Activated CD4-positive, alpha-beta T cell treated with anti-CD3 and anti-CD28 coated beads for 4 hours (primary cell): Measurements from ENCODE around the gene ARMC9.
"Not testable (repeated sequence)": the region's sequence is repeated elsewhere in the genome, so short reads cannot be mapped to it uniquely, and the experiment has no call there.

Experiments
- DNase-seq, 2 donors: peaks; one replicate each; pipeline ENCODE4 v3.0.0-alpha.2; 2020

Gene ARMC9

DNA sequence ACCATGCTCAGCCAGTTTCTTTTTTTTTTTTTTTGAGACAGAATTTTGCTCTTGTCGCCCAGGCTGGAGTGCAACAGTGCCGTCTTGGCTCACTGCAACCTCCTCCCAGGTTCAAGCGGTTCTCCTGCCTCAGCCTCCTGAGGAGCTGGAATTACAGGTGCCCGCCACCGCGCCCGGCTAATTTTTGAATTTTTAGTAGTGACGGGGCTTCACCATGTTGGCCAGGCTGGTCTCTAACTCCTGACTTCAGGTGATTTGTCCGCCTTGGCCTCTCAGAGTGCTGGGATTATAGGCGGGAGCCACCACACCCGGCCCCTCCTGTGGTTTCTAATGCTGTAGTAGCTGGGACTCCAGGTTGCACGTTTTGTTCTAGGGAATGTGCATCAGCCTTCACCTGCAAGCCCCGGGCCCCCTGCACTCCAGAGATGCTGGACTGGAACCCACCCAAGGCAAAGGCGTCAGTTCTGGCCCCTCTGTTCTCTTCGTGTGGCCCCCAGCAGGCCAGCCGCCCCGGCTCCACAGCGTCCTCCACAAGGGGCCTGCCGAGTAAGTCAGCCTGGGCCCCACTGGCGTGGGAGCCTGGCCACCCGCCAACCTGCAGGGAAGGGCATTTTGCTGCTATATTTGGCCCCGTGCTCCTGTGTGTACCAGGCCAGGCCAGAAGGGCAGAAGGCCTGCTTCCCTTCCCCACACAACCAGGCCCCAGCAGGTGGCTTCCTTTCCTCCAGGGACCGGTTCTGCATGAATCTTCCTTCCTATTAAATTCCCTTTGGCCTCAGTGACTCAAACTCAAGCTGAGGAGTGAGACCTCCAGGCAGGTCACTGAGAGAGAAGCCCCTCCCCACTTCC lies 171.4 kb downstream of the ARMC9 start:
- no peak for DNase-seq

DNA sequence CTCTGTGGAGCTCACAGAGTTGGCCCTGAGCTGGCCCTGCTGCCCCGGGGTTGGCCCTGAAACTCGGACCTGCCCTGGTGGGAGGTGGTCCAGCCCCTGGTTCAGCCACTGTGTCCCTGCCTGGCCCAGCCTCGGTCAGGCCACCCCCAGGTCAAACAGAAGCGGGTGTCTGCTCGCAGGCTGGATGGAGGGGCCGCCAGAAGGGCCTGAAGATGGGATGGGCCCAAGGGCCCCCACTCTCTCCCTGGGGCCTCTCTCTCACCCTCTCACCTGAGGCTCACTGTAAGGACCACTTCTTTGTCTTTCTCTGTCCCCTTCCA lies 172.0 kb downstream of the ARMC9 start:
- no peak for DNase-seq

DNA sequence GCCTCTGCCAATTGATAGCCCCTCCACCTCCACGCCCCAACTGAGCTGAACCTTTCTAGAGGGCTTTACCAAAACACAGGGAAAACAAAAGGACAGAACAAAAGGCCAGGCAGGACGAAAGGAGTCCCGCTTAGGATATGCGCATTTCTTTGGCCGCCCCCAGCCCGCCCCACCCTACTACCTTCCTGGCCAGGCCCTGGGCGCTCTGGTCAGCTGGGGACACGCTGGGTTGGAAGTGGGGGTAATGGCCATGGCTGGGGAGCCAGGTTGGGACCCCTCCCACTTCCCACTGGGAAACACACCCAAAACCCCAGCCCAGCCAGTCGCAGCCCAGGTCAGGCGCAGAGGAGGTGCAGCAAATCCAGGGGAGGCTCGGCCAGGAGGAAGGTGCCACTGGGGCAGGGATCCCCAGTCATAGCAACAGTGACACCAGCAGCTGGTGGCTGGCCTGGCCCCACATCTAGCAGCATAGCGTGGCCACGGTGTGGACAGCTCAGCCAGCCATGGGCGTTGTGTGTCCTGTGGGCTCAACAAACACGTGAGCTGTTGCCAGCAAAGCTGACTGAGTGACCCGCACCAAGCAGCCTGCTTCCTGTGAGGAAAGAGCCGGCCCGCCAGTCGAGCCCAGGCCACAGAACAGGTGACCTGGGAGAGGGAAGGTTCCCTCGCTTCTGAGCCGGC lies 172.5 kb downstream of the ARMC9 start:
- no peak for DNase-seq

DNA sequence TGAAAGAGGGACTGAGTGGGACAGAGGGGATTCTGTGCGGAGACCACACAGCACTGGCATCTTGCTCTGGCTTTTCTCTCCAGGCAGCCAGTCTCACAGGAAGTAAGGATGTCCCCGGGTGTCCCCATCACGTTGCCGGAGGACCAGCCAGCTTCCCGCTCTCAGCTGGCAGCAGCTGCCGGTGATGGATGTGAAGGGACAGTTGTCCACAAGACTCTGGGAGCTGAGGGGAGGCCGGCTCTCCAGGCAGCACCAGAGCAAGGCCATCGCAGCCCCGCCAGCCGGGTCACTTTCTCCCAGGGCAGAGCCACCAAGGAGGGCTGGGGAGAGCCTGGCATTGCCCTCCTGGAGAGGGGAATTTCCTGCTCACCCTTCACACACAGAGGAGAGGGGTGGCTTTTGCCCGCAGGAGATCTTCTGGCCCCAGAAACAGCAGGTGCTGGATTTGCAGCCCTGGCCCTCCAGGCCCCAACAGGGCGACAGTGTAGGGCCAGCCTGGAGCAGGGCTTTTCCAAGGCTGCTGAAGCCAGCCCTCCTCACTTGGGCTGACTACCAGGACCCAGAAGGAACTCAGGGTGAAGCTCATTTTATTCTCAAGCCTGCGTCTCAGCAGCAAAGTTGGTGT lies 173.1 kb downstream of the ARMC9 start:
- DNase-seq, result no peak

DNA sequence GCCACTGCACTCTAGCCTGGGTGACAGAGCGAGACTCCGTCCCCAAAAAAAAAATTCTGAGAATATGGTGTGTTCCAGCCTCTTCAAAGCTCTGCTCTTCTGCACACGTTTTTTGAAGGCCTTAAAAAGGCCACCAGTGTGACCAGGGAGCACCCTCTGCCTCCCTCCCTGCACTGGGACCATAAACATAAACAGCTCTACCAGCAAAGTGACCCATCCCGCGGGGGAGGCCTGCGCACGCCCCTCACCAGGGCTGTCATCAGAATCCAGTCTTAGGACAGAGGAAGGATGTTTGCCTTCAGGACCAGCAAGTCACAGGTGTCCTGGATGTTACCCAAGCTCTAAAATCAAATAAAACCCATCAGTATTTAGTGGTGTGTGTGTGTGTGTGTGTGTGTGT lies 173.9 kb downstream of the ARMC9 start:
- no peak for DNase-seq

DNA sequence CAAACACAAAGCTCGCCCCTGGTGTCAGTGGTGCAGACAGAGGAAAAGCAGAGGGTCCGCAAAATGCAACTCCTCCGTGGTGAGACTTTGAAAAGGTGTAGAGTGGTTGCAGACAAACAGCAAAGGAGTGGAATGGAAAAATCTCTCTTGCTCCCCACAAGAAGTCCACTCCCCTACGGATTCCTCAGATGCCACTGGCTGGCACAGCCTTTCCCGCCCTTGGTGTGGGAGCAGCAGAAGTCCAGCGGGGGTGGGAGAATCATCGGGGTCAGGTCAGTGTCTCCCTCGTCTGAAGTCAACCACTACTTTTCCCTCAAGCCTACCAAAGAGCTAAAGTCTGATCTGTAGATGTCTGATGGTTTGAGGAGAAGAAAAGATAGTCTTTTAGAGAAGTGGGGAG lies 174.8 kb downstream of the ARMC9 start:
- DNase-seq, result no peak

DNA sequence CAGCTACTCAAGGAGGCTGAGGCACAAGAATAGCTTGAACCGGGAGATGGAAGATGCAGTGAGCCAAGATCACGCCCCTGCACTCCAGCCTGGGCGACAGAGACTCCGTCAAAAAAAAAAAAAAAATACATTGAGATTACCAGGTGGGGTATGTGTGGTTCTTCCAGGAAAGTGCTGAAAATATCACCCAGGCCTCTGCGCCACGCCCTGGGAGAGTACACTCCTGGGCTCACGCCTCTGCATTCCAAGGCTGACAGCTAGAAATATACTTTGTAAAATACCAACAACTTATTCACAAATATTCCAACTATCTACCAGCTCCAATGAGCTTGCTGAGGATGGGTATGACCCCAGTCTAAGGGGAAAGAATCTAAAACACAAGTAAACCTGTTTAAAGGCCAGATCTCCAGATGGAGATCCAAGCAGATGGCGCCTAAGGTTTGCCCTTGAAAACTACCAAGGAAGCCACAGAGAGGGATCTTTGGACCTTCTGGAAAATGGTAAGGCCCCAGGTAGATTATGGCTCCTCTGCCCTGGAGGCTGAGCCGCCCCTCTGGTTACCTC lies 175.4 kb downstream of the ARMC9 start:
- DNase-seq, result no peak

DNA sequence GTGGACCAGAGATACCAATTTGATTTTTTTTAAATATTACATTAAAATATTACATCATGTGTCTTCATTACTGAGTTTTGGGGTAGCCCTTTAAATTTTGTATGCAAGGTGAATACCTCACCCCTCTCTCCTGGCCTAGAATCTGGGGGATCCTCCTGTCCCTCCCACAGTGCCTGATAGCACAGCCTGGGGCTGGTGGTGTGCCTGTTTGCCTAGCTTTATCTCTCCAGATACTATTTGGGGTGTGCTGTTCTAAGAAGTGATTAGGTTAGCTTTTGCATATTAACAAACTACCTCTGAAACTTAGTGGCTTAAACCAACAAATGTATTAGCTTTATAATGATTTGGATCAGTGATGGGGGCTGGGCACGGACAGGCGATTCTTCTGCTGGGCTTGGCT lies 176.3 kb downstream of the ARMC9 start:
- DNase-seq, result no peak

DNA sequence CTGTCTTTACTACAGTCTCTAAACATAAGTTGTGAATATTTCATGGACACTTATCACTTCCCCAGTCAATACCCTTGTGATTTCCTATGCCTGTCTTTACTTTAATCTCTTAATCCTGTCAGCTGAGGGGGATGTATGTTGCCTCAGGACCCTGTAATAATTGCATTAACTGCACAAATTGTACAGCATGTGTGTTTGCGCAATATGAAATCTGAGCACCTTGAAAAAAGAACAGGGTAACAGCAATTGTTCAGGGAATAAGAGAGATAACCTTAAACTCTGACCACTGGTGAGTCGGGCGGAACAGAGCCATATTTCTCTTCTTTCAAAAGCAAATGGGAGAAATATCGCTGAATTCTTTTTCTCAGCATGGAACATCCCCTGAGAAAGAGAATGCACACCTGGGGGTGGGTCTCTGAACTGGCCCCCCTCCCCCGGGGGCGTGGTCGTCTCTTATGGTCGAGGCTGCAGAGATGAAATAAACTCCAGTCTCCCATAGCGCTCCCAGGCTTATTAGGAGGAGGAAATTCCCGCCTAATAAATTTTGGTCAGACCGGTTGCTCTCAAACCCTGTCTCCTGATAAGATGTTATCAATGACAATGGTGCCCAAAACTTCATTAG lies 177.7 kb downstream of the ARMC9 start:
- not testable (repeated sequence) for DNase-seq

DNA sequence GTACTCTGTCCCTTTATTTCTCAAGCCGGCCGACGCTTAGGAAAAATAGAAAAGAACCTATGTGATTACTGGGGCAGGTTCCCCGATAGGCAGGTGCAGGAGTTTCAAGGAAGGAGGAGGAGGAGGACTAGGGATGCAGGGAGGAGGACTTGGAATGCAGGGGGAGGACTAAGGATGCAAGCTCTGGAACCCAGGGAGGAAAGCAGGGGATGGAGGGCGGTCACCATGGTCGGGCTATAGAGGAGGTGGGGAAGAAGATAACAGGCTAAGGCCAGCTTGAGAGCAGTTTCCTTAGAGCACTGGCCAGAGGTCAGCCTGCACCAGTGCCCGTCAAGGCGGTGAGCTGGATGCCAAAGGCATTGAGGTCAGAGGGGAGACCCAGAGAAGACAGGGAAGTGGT lies 178.4 kb downstream of the ARMC9 start:
- DNase-seq, result no peak

DNA sequence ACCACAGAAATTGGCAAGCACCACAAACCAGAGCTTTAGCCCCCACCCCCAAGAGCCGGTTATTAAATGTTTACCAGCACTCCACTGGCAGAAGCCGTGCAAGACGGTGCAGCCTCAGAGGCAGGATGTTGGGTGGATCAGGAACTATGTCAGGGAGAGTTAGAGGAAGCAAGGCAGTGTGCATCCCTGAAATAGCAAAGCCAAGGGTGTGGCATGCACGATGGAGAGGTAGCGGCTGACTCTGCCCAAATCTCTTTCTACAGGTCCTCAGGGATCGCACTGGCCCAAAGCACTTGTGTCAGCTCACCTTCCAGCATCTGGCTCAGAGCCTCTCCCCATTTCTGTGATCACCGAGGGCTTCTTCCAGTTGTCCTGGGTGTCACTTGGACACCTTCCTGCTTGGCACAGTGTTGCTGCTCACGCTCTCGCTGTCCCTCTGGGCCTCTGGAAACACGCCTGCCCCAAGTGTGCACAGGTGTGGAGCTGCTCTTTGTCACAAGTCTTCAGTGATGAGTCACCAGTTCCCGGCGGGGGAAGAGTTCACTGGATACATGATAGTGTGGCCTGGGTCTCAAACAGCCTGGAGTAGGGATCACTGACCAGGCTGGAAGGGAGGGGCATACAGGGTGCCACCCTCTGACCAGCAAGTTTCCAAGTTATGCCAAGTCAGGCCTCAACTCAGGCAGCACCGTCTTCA lies 179.7 kb downstream of the ARMC9 start:
- no peak for DNase-seq

DNA sequence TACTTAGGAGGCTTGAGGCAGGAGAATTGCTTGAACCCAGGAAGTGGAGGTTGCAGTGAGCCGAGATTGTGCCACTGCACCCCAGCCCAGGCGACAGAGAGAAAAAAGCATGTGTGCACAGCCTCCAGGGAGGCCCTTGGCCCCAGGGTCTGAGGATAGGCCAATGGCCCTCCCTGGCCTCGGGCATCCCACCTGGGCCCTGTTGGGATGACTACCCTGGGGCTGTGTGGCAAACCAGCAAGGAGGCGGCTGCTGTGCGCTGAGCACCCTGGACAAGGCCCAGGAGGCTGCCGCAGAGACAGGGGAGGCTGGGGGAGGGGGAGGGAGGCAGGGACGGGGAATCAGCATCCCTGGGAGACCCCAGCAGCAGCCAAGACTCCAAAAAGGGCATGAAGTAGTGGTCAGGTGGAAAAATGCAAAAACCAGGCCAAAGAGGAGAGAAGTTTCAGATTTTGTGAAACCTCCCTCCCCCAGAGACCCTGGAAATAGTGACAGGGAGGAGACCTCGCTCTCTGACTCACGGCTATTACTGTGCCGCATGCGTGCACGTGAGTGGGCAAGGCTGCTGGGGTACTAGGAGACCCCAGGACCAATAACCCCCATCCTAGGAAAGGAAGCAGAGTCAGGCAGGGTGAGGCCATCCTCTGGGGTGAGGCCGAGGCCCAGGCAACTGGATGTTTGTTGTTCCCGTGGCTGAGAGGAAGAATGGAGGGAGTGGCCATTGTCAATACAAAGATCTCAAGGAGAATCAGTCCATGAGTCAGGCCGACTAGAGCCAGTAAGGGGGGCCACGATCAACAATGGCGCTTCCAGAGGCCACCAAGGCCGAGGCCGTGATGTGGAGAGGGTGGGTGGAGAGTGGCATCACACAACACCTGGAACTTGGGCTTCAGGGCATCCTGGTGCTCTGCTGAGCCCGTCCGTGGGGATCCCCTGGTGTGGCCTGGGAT lies 181.1 kb downstream of the ARMC9 start:
- DNase-seq, result no peak

DNA sequence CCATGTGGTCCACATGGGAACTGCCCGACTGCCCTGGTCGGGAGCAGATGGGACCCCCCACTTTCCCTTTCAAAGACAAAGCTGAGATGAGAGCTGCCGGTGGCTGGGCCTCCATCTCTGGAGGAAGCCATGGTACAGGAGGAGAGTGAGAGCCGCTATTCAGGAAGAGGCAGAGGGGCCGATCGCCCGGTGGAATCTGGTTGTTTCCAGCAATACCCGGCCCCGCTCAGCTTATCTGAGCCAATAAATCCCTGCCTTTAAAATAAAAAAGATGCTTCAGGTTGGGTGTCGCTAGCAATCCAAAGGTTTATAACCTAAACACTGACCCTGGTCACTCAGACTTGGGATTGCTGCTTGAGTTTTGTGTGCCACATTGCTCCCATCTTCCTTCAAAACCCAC lies 181.9 kb downstream of the ARMC9 start:
- DNase-seq, result no peak

DNA sequence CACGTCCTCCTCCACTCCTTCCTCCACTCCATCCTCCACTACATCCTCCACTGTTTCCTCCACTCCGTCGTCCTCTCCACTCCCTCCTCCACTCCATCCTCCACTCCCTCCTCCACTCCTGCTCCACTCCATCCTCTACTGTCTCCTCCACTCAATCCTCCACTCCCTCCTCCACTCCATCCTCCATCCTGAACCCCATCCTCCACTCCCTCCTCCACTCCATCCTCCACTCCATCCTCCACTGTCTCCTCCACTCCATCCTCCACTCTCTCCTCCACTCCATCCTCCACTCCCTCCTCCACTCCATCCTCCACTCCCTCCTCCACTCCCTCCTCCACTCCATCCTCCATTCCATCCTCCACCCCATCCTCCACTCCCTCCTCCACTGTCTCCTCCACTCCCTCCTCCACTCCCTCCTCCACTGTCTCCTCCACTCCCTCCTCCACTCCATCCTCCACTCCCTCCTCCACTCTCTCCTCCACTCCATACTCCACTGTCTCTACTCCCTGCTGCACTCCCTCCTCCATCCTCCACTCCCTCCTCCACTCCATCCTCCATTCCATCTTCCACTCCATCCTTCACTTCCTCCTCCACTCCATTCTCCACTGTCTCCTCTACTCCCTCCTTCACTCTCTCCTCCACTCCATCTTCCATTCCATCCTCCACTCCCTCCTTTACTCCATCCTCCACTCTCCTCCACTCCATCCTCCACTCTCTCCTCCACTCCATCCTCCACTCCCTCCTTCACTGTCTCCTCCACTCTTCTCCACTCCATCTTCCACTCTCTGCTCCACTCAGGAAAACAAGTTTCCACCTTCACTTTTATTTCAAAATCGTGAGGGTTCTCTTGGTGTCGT lies 182.8 kb downstream of the ARMC9 start:
- DNase-seq, result no peak

DNA sequence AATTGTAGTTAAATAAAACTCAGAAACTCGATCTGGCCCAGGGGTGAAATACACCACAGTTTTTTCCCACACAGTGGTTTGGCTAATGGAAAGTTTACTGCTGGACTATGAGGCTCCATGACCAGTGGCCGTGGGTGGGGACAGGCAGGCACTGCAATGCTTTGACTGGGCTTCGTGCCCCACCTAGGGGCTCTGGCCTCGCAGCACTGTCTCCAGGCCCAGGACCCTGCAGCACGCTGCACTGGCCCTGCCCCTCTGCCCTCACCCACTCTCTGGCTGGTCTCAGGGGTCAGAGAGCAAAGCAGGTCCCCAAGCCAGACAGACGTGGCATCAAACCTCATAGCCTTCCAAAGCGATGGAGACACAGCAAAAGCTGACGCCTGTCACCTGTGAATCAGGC lies 183.7 kb downstream of the ARMC9 start:
- DNase-seq, result no peak

DNA sequence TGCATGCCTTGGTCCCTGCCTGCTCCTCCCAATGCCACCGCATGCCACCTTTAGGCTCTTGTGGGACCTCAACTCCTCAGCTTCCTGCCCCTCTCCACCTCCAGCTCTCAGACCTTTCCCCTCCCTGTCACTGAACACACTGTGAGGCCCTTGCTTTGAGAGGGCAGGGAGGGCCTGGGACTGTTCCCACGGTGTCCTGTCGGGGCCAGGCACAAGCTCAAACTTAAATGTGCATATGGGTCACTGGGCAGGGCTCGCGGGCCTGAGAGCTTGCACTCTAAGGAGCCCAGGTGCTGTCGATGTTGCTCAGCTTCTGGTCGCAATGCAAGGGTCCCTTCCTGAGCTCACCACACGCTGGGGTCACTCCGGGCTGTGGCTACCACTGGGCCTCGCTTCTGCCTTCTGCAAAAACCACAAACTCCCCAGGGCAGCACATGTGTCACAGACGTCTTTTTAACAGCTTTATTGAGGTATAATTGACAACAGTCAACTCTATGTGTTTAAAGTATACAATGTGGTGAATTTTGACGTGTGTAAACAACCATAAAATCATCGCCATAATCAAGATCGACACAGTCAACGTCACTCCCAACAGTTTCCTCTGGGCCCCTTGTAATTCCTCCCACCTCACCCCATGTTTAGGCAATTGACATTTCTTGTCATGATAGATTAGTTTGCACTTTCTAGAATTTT lies 185.1 kb downstream of the ARMC9 start:
- no peak for DNase-seq

DNA sequence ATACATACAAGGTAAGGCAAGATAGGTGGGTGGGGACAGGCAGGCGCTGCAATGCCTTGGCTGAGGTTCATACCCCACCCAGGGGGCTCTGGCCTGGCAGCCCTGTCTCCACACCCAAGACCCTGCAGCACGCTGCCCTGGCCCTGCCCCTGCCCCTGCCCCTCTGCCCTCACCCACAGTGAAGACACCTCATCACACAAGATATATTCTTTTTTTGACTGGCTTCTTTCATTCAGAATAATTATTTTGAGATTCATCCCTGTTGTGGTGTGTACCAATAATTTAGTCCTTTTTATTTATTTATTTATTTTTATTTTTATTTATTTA lies 185.6 kb downstream of the ARMC9 start:
- no peak for DNase-seq

DNA sequence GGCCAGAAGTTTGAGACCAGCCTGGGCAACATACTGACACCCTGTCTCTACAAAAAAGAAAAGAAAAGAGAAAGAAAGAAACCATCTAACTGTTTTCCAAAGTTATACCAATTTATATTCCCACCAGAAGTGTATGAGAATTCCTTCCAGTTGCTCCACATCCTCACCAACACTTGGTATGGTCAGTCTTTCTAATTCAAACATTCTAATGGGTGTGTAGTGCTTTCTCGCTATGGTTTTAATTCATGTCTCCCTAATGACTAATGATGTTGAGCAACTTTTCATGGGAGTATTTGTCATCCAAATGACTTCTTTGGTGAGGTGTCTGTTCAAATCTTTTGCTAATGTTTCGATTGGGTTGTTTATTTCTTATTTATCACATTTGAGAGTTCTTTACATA lies 186.5 kb downstream of the ARMC9 start:
- DNase-seq, result no peak

DNA sequence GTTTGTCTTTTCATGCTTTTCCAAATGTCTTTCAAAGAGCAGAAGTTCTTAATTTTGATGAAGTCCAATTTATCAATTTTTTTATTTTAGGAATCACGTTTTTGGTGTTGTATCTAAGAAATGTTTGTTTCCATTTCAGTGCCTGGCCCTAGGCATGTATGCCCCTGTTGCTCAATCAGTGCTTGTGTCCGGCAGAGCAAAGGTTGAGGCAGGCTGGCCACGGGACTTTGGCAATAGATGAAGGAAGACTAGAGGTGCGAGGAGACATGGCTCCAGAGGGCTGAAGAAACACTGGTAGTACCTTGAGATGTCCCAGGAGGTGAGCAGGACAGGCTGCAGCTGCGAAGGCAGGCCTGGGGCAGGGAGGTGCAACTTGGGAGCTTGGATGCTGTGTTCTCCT lies 187.0 kb downstream of the ARMC9 start:
- no peak for DNase-seq

DNA sequence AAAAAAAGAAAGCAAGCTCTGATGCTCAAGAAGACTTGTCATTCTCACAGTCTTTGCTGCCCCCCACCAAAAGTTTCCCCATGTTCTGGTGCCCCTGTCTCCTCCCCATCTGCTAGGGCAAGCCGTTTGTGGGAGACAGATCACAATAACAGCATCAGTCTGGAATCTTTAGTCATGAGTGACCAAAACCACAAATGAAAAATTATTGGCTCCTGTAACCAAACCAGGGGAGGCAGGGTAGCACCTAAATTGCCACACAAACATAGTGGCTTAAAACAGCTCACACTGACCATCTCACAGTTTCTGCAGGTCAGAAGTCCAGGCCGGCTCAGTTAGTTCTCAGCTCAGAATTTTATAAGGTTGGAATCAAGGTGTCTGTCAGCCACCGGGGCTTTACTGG lies 188.0 kb downstream of the ARMC9 start:
- no peak for DNase-seq
